Activated CD4-positive, alpha-beta memory T cell treated with anti-CD3 and anti-CD28 coated beads for 36 hours (primary cell): ENCODE data around the gene A3GALT2. TPM values are rescaled to one million over a fixed set of nuclear protein-coding genes. Genes with fewer than 3 reads are reported as not detected.

Experiments used
- CTCF ChIA-PET: fragments of 350-600 bp; sonication (Branson Sonifier 250); formaldehyde crosslinking; loops from one replicate; lab custom pipeline; 2021; ENCODE audit warnings: antibody characterized with exemption, inconsistent platforms; lab: Charles Lee
- POLR2A ChIA-PET: fragments of 350-600 bp; sonication (Branson Sonifier 250); formaldehyde crosslinking; loops from one replicate; lab custom pipeline; 2021; ENCODE audit warnings: antibody characterized with exemption; lab: Charles Lee
- DNase-seq: peaks from one replicate; pipeline ENCODE4 v3.0.0-alpha.2; 2020
- H3K27ac Mint-ChIP-seq: one replicate; pipeline ENCODE4 v1.8.0; 2021; ENCODE audit warnings: mixed read lengths
- H3K27me3 Mint-ChIP-seq: one replicate; pipeline ENCODE4 v1.8.0; 2021; ENCODE audit warnings: mixed read lengths
- H3K36me3 Mint-ChIP-seq: one replicate; pipeline ENCODE4 v1.8.0; 2021; ENCODE audit warnings: mixed read lengths
- H3K4me1 Mint-ChIP-seq: one replicate; pipeline ENCODE4 v1.8.0; 2021; ENCODE audit warnings: low read depth, mixed read lengths
- H3K4me3 Mint-ChIP-seq: one replicate; pipeline ENCODE4 v1.8.0; 2021; ENCODE audit warnings: mild to moderate bottlenecking, mixed read lengths
- H3K9me3 Mint-ChIP-seq: one replicate; pipeline ENCODE4 v1.8.0; 2021; ENCODE audit warnings: mixed read lengths
- intact Hi-C: fragments of 100-400 bp; cut with micrococcal nuclease; formaldehyde crosslinking; loops from one replicate; pipeline ENCODE4 v1.15.1; 2023
- total RNA-seq, 2 experiments: library from RNA; stranded (reverse); gene quantifications; one replicate each; pipeline ENCODE4 v1.2.3, GENCODE V29; 2021

A3GALT2 gene
- total RNA-seq, 2 experiments from 2014 or later, result not detected

- Mint-ChIP-seq H3K9me3 (no peaks in the 10 kb centered on the region), H3K4me1 (no peaks in the 10 kb centered on the region), H3K4me3 (no peak overlapping the region), H3K27me3 (no peaks in the 10 kb centered on the region), H3K27ac (no peak overlapping the region), H3K36me3 (peaks cover 18% of the 10 kb centered on the region)
- intact Hi-C loops, result no loop called here
- CTCF ChIA-PET, result interaction anchor here (1.0 kb wide), 1 partner anchor 9 kb away, joined by 3 read pairs; no protein-coding TSS in a partner anchor
- POLR2A ChIA-PET, result no interaction called here
- DNase-seq, result no peak
These were observed 34.3 kb downstream of the A3GALT2 start for GRCh38 chr1:33286451-33287185.

- POLR2A ChIA-PET, result no interaction called here
- CTCF ChIA-PET, result no interaction called here
- no peaks in the 10 kb centered on the region for H3K9me3 Mint-ChIP-seq
- DNase-seq, result no peak
- intact Hi-C loops, result no loop called here
- no peak overlapping the region for H3K27ac Mint-ChIP-seq
- H3K36me3 Mint-ChIP-seq, result peaks cover 18% of the 10 kb centered on the region
- no peak overlapping the region for H3K4me3 Mint-ChIP-seq
- no peaks in the 10 kb centered on the region for H3K27me3 Mint-ChIP-seq
- H3K4me1 Mint-ChIP-seq, result no peaks in the 10 kb centered on the region
These were observed 36.8 kb downstream of the A3GALT2 start for GRCh38 chr1:33284049-33284448.

GRCh38 chr1:33282791-33283190 lies 38.1 kb downstream of the A3GALT2 start:
- intact Hi-C loops, result no loop called here
- no peak overlapping the region for H3K27ac Mint-ChIP-seq
- H3K4me1 Mint-ChIP-seq, result no peaks in the 10 kb centered on the region
- H3K9me3 Mint-ChIP-seq, result no peaks in the 10 kb centered on the region
- ChIA-PET CTCF (no interaction called here), POLR2A (no interaction called here)
- DNase-seq, result no peak
- H3K27me3 Mint-ChIP-seq, result no peaks in the 10 kb centered on the region
- H3K36me3 Mint-ChIP-seq, result peaks cover 16% of the 10 kb centered on the region
- H3K4me3 Mint-ChIP-seq, result no peak overlapping the region

DNA sequence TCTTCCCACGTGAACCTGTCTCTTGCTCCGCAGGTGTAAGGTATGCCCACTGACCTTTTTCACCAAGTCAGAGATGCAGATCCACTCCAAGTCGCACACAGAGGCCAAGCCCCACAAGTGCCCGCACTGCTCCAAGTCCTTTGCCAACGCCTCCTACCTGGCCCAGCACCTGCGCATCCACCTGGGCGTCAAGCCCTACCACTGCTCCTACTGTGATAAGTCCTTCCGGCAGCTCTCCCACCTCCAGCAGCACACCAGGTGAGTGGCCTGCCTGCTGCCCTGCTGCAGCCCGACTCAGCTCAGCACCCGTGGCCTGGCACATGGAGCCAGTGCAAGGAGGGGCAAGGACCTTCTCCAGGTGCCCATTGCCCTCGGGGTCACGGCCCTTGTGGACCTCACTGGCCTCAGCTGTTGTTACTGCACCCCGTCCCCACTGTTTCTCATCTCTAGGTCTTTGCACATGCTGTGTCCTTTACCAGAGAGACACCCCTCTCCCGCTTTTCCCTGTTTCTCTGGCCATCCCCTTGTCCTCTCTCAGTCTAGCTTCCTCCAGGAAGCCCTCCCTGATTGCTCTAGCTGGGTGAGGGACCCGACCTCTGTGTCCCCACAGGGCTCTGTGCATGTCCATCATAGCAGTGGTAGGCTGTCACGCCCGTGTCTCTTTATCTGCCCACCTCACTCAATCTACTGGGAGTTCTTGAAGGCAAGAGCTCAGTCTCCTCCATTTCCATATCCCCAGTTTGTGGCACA lies 39.2 kb downstream of the A3GALT2 start:
- Mint-ChIP-seq H3K4me1 (no peaks in the 10 kb centered on the region), H3K27me3 (no peaks in the 10 kb centered on the region), H3K36me3 (peaks cover 16% of the 10 kb centered on the region), H3K27ac (no peak overlapping the region), H3K4me3 (no peak overlapping the region), H3K9me3 (no peaks in the 10 kb centered on the region)
- intact Hi-C loops, result no loop called here
- ChIA-PET CTCF (interaction anchor here (1.1 kb wide), 1 partner anchor 14 kb away, joined by 6 read pairs; no protein-coding TSS in a partner anchor), POLR2A (no interaction called here)
- DNase-seq, result no peak

DNA sequence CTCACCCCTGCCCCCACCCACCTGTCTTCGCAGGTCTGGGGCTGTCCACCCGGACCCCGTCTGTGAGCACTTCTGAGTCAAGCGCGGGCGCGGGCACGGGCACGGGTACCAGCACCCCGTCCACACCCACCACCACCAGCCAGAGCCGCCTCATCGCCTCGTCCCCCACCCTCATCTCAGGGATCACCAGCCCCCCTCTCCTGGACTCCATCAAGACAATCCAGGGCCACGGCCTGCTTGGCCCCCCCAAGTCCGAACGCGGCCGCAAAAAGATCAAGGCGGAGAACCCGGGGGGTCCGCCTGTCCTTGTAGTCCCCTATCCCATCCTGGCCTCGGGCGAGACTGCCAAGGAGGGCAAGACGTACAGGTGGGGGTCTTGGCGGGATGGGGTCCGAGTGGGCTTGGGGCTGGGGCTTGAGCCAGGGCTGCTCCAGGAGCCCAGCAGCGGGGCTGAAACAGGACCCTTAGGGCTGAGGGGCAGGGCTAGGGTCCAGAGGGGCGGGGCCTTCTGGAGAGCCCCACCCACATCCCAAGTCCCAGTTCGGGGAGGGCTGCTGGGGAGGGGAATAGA lies 40.7 kb downstream of the A3GALT2 start:
- intact Hi-C loops, result no loop called here
- POLR2A ChIA-PET, result no interaction called here
- no peak for DNase-seq
- Mint-ChIP-seq H3K4me1 (no peaks in the 10 kb centered on the region), H3K27ac (no peak overlapping the region), H3K4me3 (no peak overlapping the region), H3K9me3 (no peaks in the 10 kb centered on the region), H3K36me3 (peaks cover 16% of the 10 kb centered on the region), H3K27me3 (no peaks in the 10 kb centered on the region)
- CTCF ChIA-PET, result no interaction called here

GRCh38 chr1:33277488-33278084 lies 43.3 kb downstream of the A3GALT2 start:
- no peak for DNase-seq
- CTCF ChIA-PET, result interaction anchor here (1.6 kb wide), 1 partner anchor 18 kb away, joined by 13 read pairs; no protein-coding TSS in a partner anchor
- Mint-ChIP-seq H3K27me3 (no peaks in the 10 kb centered on the region), H3K27ac (no peak overlapping the region), H3K4me3 (no peak overlapping the region), H3K4me1 (peaks cover 16% of the 10 kb centered on the region), H3K9me3 (no peaks in the 10 kb centered on the region), H3K36me3 (peaks cover 12% of the 10 kb centered on the region)
- POLR2A ChIA-PET, result no interaction called here
- intact Hi-C loops, result no loop called here

DNA sequence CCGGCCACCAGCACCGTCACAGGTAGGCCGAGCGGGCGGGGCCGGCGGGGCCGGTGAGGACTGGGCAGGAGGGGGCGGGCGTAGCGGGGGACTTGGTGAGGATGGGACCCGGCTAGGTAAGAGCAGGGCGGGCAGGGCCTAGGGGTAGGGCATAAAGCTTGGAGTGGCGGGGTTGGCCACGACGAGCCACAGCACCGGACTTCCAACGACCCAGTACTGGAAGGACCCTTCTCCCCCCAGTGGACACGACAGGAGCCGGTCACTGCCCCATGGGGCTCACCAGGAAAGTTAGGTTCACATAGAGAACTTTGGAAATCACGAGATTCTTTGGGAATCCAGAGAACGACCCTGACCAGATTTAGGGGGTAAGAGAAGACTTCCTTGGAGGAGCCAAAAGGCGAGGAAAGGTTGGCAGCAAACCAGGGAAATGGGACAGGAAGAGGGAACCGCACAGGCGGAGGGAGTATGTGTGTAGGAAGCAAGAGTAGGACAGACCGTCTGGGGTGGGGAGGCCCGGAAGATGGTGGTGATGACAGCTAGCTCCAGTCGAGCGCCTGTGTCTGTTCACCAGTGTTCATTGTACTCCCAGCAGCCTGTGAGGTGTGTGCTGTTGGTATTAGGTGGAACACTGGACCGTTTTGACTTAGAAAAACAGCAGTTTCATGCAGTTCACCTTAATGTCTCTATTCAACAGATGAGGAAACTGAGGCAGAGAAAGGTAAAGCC lies 44.2 kb downstream of the A3GALT2 start:
- no peak overlapping the region for H3K4me3 Mint-ChIP-seq
- peaks cover 18% of the 10 kb centered on the region for H3K4me1 Mint-ChIP-seq
- H3K36me3 Mint-ChIP-seq, result peaks cover 8% of the 10 kb centered on the region
- ChIA-PET POLR2A (no interaction called here), CTCF (interaction anchor here (1.5 kb wide), 1 partner anchor 19 kb away, joined by 3 read pairs; no protein-coding TSS in a partner anchor)
- H3K9me3 Mint-ChIP-seq, result no peaks in the 10 kb centered on the region
- DNase-seq, result no peak
- intact Hi-C loops, result no loop called here
- H3K27ac Mint-ChIP-seq, result no peak overlapping the region
- H3K27me3 Mint-ChIP-seq, result no peaks in the 10 kb centered on the region

- intact Hi-C loops, result no loop called here
- no peaks in the 10 kb centered on the region for H3K9me3 Mint-ChIP-seq
- H3K4me3 Mint-ChIP-seq, result no peak overlapping the region
- CTCF ChIA-PET, result interaction anchor here (1.5 kb wide), 1 partner anchor 20 kb away, joined by 3 read pairs; no protein-coding TSS in a partner anchor
- H3K36me3 Mint-ChIP-seq, result peaks cover 6% of the 10 kb centered on the region
- peaks cover 22% of the 10 kb centered on the region for H3K4me1 Mint-ChIP-seq
- H3K27me3 Mint-ChIP-seq, result no peaks in the 10 kb centered on the region
- DNase-seq, result no peak
- POLR2A ChIA-PET, result no interaction called here
- H3K27ac Mint-ChIP-seq, result no peak overlapping the region
These were observed 45.0 kb downstream of the A3GALT2 start for GRCh38 chr1:33275706-33276572.

- Mint-ChIP-seq H3K27ac (no peak overlapping the region), H3K4me1 (peaks cover 22% of the 10 kb centered on the region), H3K36me3 (peaks cover 6% of the 10 kb centered on the region), H3K9me3 (no peaks in the 10 kb centered on the region), H3K27me3 (no peaks in the 10 kb centered on the region), H3K4me3 (no peak overlapping the region)
- intact Hi-C loops, result no loop called here
- ChIA-PET CTCF (interaction anchor here (1.5 to 1.7 kb wide), 2 partner anchors 20 to 22 kb away, joined by 3 to 4 read pairs; no protein-coding TSS in a partner anchor), POLR2A (no interaction called here)
- no peak for DNase-seq
These were observed 45.7 kb downstream of the A3GALT2 start for GRCh38 chr1:33275195-33275594.

DNA sequence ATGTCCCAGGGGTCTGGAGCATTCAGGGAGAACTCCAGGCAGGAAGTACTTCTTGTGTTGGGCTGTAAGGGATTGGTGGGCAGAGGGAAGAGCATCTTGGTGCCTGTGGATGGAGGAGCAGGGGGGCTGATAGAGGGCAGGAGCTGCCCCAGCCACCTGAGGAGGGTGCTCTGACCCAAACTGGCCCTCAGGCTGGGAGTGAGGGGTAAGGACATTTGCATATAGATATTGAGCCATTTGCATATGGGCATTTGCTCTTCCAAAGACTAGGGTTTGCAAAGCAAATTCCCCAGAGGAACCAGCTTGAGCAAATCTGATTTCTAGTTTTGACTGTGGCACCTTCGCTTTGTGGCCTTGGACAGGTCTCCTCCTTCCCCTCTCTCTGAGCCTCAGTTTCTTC lies 46.5 kb downstream of the A3GALT2 start:
- ChIA-PET CTCF (interaction anchor here (1.7 to 2.7 kb wide), 2 partner anchors 21 to 23 kb away, joined by 4 to 10 read pairs; no protein-coding TSS in a partner anchor), POLR2A (no interaction called here)
- Mint-ChIP-seq H3K4me1 (peaks cover 22% of the 10 kb centered on the region), H3K4me3 (no peak overlapping the region), H3K9me3 (no peaks in the 10 kb centered on the region), H3K36me3 (no peaks in the 10 kb centered on the region), H3K27ac (no peak overlapping the region), H3K27me3 (no peaks in the 10 kb centered on the region)
- intact Hi-C loops, result no loop called here
- no peak for DNase-seq

GRCh38 chr1:33273961-33274371 lies 46.9 kb downstream of the A3GALT2 start:
- no peaks in the 10 kb centered on the region for H3K36me3 Mint-ChIP-seq
- CTCF ChIA-PET, result interaction anchor here (1.7 to 2.7 kb wide), 2 partner anchors 22 to 24 kb away, joined by 4 to 10 read pairs; no protein-coding TSS in a partner anchor

More at GRCh38 chr1:33273961-33274371, 46.9 kb downstream of the A3GALT2 start:
- H3K9me3 Mint-ChIP-seq, result no peaks in the 10 kb centered on the region
- POLR2A ChIA-PET, result no interaction called here
- intact Hi-C loops, result no loop called here
- no peaks in the 10 kb centered on the region for H3K27me3 Mint-ChIP-seq
- H3K4me1 Mint-ChIP-seq, result peaks cover 24% of the 10 kb centered on the region
- H3K4me3 Mint-ChIP-seq, result no peak overlapping the region
- DNase-seq, result no peak
- H3K27ac Mint-ChIP-seq, result no peak overlapping the region
